K562 (cell line): Measurements from ENCODE around the gene LHX3. TPM values are rescaled to one million over a fixed set of nuclear protein-coding genes. Genes with fewer than 3 reads are reported as not detected.

ENCODE experiments used
- ATAC-seq: fragments of 200-7000 bp; cut with Tn5 transposase; 3 replicates; pipeline ENCODE4 v1.9.1; 2020; ENCODE audit warnings: moderate library complexity
- BruUV-seq: library from RNA; stranded (reverse); fragments of 400-500 nt; replicated peaks from 2 replicates; lab custom pipeline; 2021; lab: Mats Ljungman, UMichigan
- CTCF ChIA-PET: fragments of 300-600 bp; formaldehyde crosslinking; extraction: SDS; loops from one replicate; lab custom pipeline; 2021; ENCODE audit warnings: low intra/inter-chr PET ratio; lab: Yijun Ruan, JAX
- POLR2A ChIA-PET: fragments of 300-600, 350-650 bp; sonication (Branson Sonifier 250); formaldehyde crosslinking; extraction: SDS; loops from one replicate; lab custom pipeline; 2021; ENCODE audit warnings: antibody characterized with exemption, inconsistent platforms; lab: Yijun Ruan, JAX
- DNase-seq, 4 experiments: peaks; one replicate each; pipeline versions ENCODE4 v3.0.0 to v3.0.0-alpha.2; 2011 to 2018; ENCODE audit warnings: low spot score in 3 of 4, mixed read lengths in 3 of 4; ENCODE audit errors: extremely low read depth in 1 of 4
- FAIRE-seq: peaks from 2 replicates; lab custom pipeline; 2011; peaks lifted over from hg19 to GRCh38; lab: Jason Lieb, UNC
- H2AFZ ChIP-seq: 2 replicates; pipeline ENCODE4 v1.6.0; 2011; ENCODE audit warnings: low read depth, low read length, control low read depth, inconsistent platforms
- H3K27ac ChIP-seq: fragments of 200-600 bp; 3 replicates; pipeline ENCODE4 v1.8.0; 2011; ENCODE audit warnings: low read depth, mild to moderate bottlenecking, control low read depth, inconsistent platforms, low read length, moderate library complexity, mixed read lengths; ENCODE audit errors: extremely low read depth
- H3K27me3 ChIP-seq, 2 experiments: fragments of 300-600 bp in 1 of 2; 2 replicates in 1 of 2; 3 replicates in 1 of 2; pipeline versions ENCODE4 v1.6.0 to v1.8.0; 2011; ENCODE audit warnings: inconsistent platforms in 2 of 2, low read length in 2 of 2, mild to moderate bottlenecking in 1 of 2, mixed read lengths in 1 of 2, moderate library complexity in 1 of 2; ENCODE audit not compliant: control insufficient read depth in 2 of 2, insufficient read depth in 2 of 2
- H3K36me3 ChIP-seq: fragments of 300-600 bp; 3 replicates; pipeline ENCODE4 v1.8.0; 2011; ENCODE audit warnings: mild to moderate bottlenecking, low read length, inconsistent platforms; ENCODE audit not compliant: control insufficient read depth, insufficient read depth
- H3K4me1 ChIP-seq, 2 experiments: fragments of 200-600 bp in 1 of 2; replicated peaks in 1 of 2; 2 replicates in 1 of 2; 3 replicates in 1 of 2; pipeline versions ENCODE4 v1.5.1 to v1.8.0; 2011; ENCODE audit warnings: inconsistent platforms in 2 of 2, low read length in 2 of 2, mild to moderate bottlenecking in 1 of 2, mixed read lengths in 1 of 2, moderate library complexity in 1 of 2; ENCODE audit not compliant: control insufficient read depth in 2 of 2, insufficient read depth in 2 of 2
- H3K4me2 ChIP-seq: 2 replicates; pipeline ENCODE4 v1.6.1; 2011; ENCODE audit warnings: low read length, control low read depth, inconsistent platforms, mixed read lengths; ENCODE audit not compliant: insufficient read depth
- H3K4me3 ChIP-seq: fragments of 200-600 bp; sonication (generic), shearing (Covaris generic); 2 replicates; pipeline ENCODE4 v1.5.1; 2016; ENCODE audit warnings: control low read depth, inconsistent platforms
- H3K79me2 ChIP-seq: fragments of 200-600 bp; 3 replicates; pipeline ENCODE4 v1.8.0; 2011; ENCODE audit warnings: low read length, inconsistent platforms; ENCODE audit not compliant: control insufficient read depth, insufficient read depth
- H3K9ac ChIP-seq, 2 experiments: 2 replicates each; pipeline versions ENCODE4 v1.6.0 to v1.6.1; 2011; ENCODE audit warnings: low read depth in 2 of 2, low read length in 2 of 2, control low read depth in 1 of 2, inconsistent platforms in 1 of 2, mild to moderate bottlenecking in 1 of 2, mixed read lengths in 1 of 2; ENCODE audit not compliant: insufficient read depth in 1 of 2
- H3K9me1 ChIP-seq: one replicate; pipeline ENCODE4 v1.6.0; 2011; ENCODE audit warnings: inconsistent platforms, mild to moderate bottlenecking, low read length, moderate library complexity; ENCODE audit not compliant: control insufficient read depth, insufficient read depth
- H3K9me3 ChIP-seq: replicated peaks from 2 replicates; pipeline ENCODE4 v1.5.1; 2011; ENCODE audit warnings: low read depth, low read length, inconsistent platforms; ENCODE audit not compliant: control insufficient read depth, insufficient read depth
- H4K20me1 ChIP-seq: replicated peaks from 2 replicates; pipeline ENCODE4 v1.6.1; 2011; ENCODE audit warnings: low read length, inconsistent platforms, mixed read lengths; ENCODE audit not compliant: control insufficient read depth, insufficient read depth
- STAT6 ChIP-seq: sonication (generic); formaldehyde crosslinking; IDR thresholded peaks from 2 replicates; pipeline ENCODE4 v1.8.1; 2023; ENCODE audit warnings: mild to moderate bottlenecking, missing genetic modification reagents
- ZBTB8A ChIP-seq: fragments of 450-650 bp; IDR thresholded peaks from 2 replicates; pipeline ENCODE4 v1.6.1; 2018; ENCODE audit warnings: mild to moderate bottlenecking, moderate library complexity; ENCODE audit not compliant: partially characterized antibody
- WGBS: fragments of 100-300 bp; shearing (Covaris generic); methylation state at CpG from one replicate; pipeline ENCODE4 v1.1.6; 2016; ENCODE audit warnings: low coverage, mixed read lengths; ENCODE audit not compliant: insufficient coverage; ENCODE audit errors: missing lambda C conversion rate; 5-methylcytosine and 5-hydroxymethylcytosine counted together
- in situ Hi-C: fragments of 300-500 bp; cut with MboI; formaldehyde crosslinking; loops from 4 replicates; pipeline ENCODE4 v1.15.0; 2018; ENCODE audit warnings: inconsistent platforms, mixed read lengths
- intact Hi-C: fragments of 100-400 bp; cut with micrococcal nuclease; formaldehyde crosslinking; loops from 2 replicates; pipeline ENCODE4 v1.14.2; 2022
- polyA plus RNA-seq, 8 experiments: library from polyadenylated mRNA; depleted of rRNA in 4 of 8; stranded (reverse) in 5 of 8; unstranded in 3 of 8; fragments of >200 nt; fragmentation: Nextera tagmentation in 2 of 8; fragmentation: Illumina TruSeq in 1 of 8; extraction: Ambion mirVana in 2 of 8; extraction: Trizol in 1 of 8; gene quantifications; 2 replicates each; pipeline versions ENCODE4 v1.2.1 to v1.2.3, GENCODE V29; 2011 to 2014; ENCODE audit warnings: inconsistent platforms in 1 of 8, missing spikeins in 1 of 8
- total RNA-seq, 7 experiments: library from RNA; depleted of rRNA in 6 of 7; stranded (reverse); fragments of >200 nt in 6 of 7; fragmentation: Illumina TruSeq in 2 of 7; extraction: Trizol in 2 of 7; gene quantifications; 2 replicates each; pipeline versions ENCODE4 v1.2.1 to v1.2.3, GENCODE V29; 2011 to 2021; ENCODE audit warnings: low replicate concordance in 1 of 7
- TF ChIP-seq, protein P1 (sequence below): sonication (generic); formaldehyde crosslinking; IDR thresholded peaks from 2 replicates; pipeline ENCODE4 v1.8.1; 2023; ENCODE audit warnings: mild to moderate bottlenecking, missing genetic modification reagents

Gene LHX3
- total and polyA plus RNA-seq, 9 of the 15 experiments (the other 6 are each of a cell fraction or from before 2014, with no cell fraction given) = 0.09 TPM; not detected in 8

- H3K4me3 ChIP-seq = no peak overlapping the region
- peaks cover 61% of the 10 kb centered on the region for H3K36me3 ChIP-seq
- TF ChIP-seq, protein P1, sequence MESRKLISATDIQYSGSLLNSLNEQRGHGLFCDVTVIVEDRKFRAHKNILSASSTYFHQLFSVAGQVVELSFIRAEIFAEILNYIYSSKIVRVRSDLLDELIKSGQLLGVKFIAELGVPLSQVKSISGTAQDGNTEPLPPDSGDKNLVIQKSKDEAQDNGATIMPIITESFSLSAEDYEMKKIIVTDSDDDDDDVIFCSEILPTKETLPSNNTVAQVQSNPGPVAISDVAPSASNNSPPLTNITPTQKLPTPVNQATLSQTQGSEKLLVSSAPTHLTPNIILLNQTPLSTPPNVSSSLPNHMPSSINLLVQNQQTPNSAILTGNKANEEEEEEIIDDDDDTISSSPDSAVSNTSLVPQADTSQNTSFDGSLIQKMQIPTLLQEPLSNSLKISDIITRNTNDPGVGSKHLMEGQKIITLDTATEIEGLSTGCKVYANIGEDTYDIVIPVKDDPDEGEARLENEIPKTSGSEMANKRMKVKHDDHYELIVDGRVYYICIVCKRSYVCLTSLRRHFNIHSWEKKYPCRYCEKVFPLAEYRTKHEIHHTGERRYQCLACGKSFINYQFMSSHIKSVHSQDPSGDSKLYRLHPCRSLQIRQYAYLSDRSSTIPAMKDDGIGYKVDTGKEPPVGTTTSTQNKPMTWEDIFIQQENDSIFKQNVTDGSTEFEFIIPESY (CRISPR knock-in tag) = 0 out of 2 replicates have a peak, but pooled peaks have one; percentile 29
- TF ChIP-seq STAT6 (CRISPR knock-in tag) (no peak), ZBTB8A (no peak)
- no peak overlapping the region for H3K27ac ChIP-seq
- ATAC-seq = no peak
- 81% methylated on average over 10 of the region's 10 CpGs for WGBS
- no peaks in the 10 kb centered on the region for H3K27me3 ChIP-seq
- no peak overlapping the region for H3K4me2 ChIP-seq
- in situ Hi-C loops = no loop called here
- no peak overlapping the region for H3K9ac ChIP-seq
- no peak overlapping the region for H2AFZ ChIP-seq
- ChIA-PET POLR2A (interaction anchor here (0.6 to 0.8 kb wide), 3 partner anchors 15 to 624 kb away, joined by 3 to 4 read pairs (median 3); no protein-coding TSS in a partner anchor), CTCF (no interaction called here)
- H3K4me1 ChIP-seq = peaks cover 33 to 69% of the 10 kb centered on the region in 2 experiments
- peaks cover 27% of the 10 kb centered on the region for H4K20me1 ChIP-seq
- DNase-seq = no peak
- H3K79me2 ChIP-seq = peaks cover 69% of the 10 kb centered on the region
- peaks cover 13% of the 10 kb centered on the region for H3K9me1 ChIP-seq
- FAIRE-seq = no peak
- no peaks in the 10 kb centered on the region for H3K9me3 ChIP-seq
- intact Hi-C loops = no loop called here
- BruUV-seq = no TSS peak
Observed at GRCh38 chr9:136232969-136233368, 28.0 kb upstream of the LHX3 start.
